Activated T-cell treated with anti-CD3 and anti-CD28 coated beads, Interleukin-2, amount 50 U/mL, for 4 hours (primary cell): ENCODE measurements around the gene NF2. TPM values are rescaled to one million over a fixed set of nuclear protein-coding genes. Genes with fewer than 3 reads are reported as not detected.

Experiments used
- ATAC-seq, 2 donors: fragments of 200-7000 bp; cut with Tn5 transposase; one replicate each; pipeline ENCODE4 v1.10.0; 2021
- DNase-seq: peaks from one replicate; pipeline ENCODE4 v3.0.0-alpha.2; 2020
- H3K27me3 Mint-ChIP-seq: one replicate; pipeline ENCODE4 v1.8.0; 2021; ENCODE audit warnings: low read depth, mixed read lengths
- H3K36me3 Mint-ChIP-seq: one replicate; pipeline ENCODE4 v1.8.0; 2022; ENCODE audit warnings: mixed read lengths; ENCODE audit not compliant: insufficient read depth
- H3K4me1 Mint-ChIP-seq: one replicate; pipeline ENCODE4 v1.8.0; 2021; ENCODE audit warnings: low read depth, mixed read lengths
- H3K4me3 Mint-ChIP-seq: one replicate; pipeline ENCODE4 v1.8.0; 2021; ENCODE audit warnings: mild to moderate bottlenecking, moderate library complexity, mixed read lengths
- H3K9me3 Mint-ChIP-seq: one replicate; pipeline ENCODE4 v1.8.0; 2021; ENCODE audit warnings: mixed read lengths
- total RNA-seq, 3 donors: library from RNA; stranded (reverse); gene quantifications; one replicate each; pipeline ENCODE4 v1.2.1, GENCODE V29; 2021

NF2 gene
- total RNA-seq, 3 donors from 2014 or later, result 65.4 to 70.2 (median 66.0) TPM

DNA sequence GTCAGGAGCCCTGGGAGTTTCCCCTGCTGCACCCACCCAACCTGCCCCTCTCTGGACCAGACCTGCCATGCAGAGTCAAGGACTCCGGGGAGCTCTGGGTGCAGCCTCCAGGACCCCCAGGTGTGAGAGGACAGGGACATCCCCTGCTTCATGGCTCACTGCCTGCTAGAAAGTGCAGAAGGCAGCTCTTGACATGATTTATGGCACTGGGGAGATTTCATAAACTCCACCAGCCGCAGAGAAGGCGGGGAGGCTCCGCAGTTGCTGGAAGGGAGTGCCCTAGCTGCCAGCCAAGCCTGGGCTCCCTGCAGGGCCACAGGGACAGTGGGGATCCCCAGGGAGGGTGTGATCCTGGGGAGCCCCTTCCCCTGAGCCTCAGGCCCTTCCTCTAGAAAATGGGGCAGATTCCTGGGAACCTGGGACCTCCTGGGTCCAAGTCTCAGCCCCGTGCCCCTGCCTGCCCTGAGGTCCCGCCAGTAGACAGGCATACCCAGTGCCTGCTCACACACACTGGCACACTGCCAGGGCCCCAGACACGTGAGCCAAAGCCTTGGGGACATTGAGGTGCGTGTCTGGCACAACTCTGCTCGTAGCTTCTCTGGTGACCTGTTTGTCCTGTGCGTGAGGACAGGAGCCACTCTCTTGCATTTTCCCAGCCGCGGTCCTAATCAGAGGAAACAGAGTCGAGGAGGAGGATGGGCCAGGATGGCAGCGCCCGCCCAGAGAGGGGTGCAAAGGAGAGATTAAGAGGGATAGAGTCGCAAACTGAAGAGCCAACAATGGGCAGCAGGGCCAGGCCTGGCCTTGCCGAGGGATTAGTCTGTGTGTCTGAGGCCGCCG is 130.1 kb downstream of the NF2 start:
- Mint-ChIP-seq H3K9me3 (no peaks in the 10 kb centered on the region), H3K4me1 (no peaks in the 10 kb centered on the region), H3K4me3 (no peak overlapping the region), H3K27me3 (no peaks in the 10 kb centered on the region), H3K36me3 (peaks cover 9% of the 10 kb centered on the region)
- ATAC-seq (no peak), DNase-seq (no peak)

DNA sequence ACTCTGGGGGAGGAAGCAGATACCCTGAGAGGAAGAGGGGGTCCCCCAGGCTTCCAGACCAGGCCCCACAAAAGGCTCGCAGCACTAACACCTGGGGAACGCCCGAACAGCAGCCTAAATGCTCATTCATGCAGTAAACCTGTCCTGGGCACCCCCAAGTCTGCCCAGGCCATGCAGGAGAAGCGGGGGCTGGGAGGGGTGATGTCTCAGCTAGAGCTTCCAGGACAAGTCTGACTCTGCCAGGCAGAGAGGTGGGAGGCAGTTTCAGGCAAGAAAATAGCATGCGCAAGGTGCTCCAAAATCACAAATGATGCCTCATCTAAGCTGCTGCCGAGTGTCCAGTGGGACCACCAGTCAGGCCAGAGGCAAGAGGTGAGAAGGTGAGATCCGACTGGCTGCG is 131.0 kb downstream of the NF2 start:
- H3K4me3 Mint-ChIP-seq, result no peak overlapping the region
- H3K4me1 Mint-ChIP-seq, result no peaks in the 10 kb centered on the region
- H3K27me3 Mint-ChIP-seq, result no peaks in the 10 kb centered on the region
- DNase-seq, result no peak
- no peak for ATAC-seq
- H3K36me3 Mint-ChIP-seq, result peaks cover 13% of the 10 kb centered on the region
- H3K9me3 Mint-ChIP-seq, result no peaks in the 10 kb centered on the region

DNA sequence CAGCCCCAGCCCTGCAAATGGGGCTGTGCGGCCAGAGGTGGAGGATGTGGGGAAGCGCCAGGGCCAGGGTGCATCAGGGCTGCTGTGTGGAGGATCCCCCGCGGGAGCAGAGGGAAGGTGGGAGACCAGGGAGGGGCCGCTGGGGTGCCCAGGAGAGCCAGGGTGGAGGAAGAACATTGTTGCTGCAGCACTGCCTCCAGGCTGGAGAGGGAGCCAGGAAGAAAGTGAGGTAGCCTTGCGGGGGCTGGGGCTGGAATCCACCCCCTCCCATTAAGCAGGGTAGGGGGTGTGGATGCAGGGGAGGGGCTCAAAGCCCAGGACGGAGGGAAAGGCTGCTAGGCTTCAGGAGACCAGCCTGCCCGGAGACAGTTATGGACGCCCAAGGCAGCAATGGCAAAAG is 131.4 kb downstream of the NF2 start:
- no peak overlapping the region for H3K4me3 Mint-ChIP-seq
- no peak for ATAC-seq
- H3K36me3 Mint-ChIP-seq, result peaks cover 13% of the 10 kb centered on the region
- DNase-seq, result no peak
- H3K9me3 Mint-ChIP-seq, result no peaks in the 10 kb centered on the region
- no peaks in the 10 kb centered on the region for H3K27me3 Mint-ChIP-seq
- H3K4me1 Mint-ChIP-seq, result no peaks in the 10 kb centered on the region

GRCh38 chr22:29735416-29735815 is 132.0 kb downstream of the NF2 start:
- ATAC-seq, result no peak
- peaks cover 13% of the 10 kb centered on the region for H3K36me3 Mint-ChIP-seq
- no peaks in the 10 kb centered on the region for H3K9me3 Mint-ChIP-seq
- no peak for DNase-seq
- no peaks in the 10 kb centered on the region for H3K4me1 Mint-ChIP-seq
- no peaks in the 10 kb centered on the region for H3K27me3 Mint-ChIP-seq
- H3K4me3 Mint-ChIP-seq, result no peak overlapping the region

DNA sequence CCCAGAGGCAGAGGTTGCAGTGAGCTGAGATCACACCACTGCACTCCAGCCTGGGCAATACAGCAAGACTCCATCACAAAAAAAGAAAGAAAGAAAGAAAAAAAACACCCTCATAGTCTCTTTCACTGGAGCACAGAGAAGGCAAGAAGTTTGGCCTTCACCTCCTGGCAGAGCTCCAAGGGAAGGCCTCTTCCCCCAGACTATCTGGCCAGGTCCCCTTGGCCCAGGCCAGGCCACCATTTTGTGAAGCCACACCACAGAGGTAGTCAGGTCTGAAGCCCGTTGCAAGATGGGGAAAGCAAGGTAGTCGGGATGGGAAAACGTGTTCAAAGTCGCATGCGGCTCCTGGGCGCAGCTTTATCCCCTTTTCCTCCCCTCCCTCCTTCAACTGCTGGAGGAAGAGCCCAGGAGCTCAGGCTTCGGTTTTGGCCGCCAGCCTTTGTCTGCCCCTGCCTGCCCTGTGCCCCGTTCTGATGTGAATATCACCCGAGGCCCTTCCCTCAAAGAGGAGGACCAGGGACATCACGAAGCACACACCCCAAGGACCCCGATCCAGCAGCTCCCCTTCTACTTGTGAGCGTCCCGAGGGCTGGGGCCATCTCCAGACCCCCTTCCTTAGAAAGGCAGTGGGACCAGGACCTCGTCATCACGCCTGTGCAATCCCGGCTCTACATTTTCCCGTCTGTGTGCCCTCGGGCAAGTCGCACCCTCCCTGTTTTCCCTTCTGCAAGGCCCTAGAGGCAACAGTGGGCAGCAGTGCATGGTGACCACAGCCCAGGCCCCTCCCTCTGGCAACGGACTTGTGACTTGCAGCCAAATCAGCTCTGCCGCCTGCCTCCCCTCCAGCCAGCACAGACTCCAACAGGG is 134.1 kb downstream of the NF2 start:
- Mint-ChIP-seq H3K4me1 (no peaks in the 10 kb centered on the region), H3K27me3 (no peaks in the 10 kb centered on the region), H3K9me3 (no peaks in the 10 kb centered on the region), H3K36me3 (peaks cover 18% of the 10 kb centered on the region), H3K4me3 (no peak overlapping the region)
- no peak for ATAC-seq
- no peak for DNase-seq

DNA sequence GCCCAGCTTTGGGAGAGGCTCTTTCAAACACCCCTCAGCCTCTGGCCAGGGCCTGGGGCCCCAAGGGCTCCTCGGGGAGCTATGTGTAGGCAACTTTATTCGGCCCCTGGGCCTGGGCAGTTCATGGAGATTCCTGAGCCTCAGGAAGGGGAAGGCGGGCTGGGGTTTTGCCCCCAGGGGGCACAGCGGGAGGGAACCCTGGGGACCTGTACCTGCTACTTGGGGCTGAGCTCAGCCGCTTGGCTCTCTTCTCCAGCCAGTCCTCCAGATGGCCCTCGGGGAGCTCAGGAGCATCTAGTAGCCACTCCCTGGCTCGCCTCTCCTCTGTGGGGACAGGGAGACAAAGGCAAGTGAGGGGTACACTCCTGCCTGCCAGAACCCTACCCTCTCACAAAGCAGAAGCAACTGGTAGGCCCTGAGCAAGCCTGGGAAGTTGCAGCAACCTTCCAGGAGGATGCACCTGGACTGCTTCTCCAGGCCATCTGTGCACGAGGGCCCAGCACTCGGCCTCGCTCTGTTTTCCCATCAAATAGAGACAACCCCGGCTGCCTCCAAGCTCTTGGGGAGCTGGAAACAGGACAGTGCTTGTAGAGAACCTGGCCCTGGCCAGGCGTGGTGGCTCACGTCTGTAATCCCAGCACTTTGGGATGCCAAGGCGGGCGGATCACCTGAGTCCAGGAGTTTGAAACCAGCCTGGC is 134.8 kb downstream of the NF2 start:
- Mint-ChIP-seq H3K36me3 (peaks cover 20% of the 10 kb centered on the region), H3K4me3 (no peak overlapping the region), H3K9me3 (no peaks in the 10 kb centered on the region), H3K4me1 (no peaks in the 10 kb centered on the region), H3K27me3 (no peaks in the 10 kb centered on the region)
- DNase-seq (no peak), ATAC-seq (no peak)

DNA sequence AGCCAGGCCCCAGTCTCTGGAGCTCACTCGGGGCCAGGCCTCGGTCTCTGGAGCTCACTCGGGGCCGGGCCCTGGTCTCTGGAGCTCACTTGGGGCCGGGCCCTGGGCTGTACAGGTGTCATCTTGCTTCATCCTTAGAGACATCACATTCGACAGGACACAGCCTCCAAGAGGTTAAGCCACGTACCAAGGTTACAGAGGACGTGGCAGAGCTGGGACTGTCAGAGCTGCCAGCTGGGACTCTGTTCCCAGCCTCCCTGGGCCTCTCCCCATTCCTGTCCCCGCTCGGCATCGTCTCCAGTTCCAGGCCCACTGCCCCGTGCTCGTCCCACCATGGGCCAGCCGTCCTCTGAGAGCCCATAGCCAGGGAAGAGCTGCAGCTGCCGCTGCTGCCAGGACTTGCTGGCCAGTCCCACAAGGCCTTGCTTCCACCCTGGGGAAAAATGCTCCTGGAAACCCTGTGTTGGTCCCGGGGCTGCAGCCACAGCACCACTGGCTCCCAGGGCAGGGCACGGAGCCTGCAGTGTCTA is 136.0 kb downstream of the NF2 start:
- ATAC-seq (no peak), DNase-seq (no peak)
- Mint-ChIP-seq H3K4me3 (no peak overlapping the region), H3K9me3 (no peaks in the 10 kb centered on the region), H3K27me3 (no peaks in the 10 kb centered on the region), H3K4me1 (no peaks in the 10 kb centered on the region), H3K36me3 (peaks cover 21% of the 10 kb centered on the region)

DNA sequence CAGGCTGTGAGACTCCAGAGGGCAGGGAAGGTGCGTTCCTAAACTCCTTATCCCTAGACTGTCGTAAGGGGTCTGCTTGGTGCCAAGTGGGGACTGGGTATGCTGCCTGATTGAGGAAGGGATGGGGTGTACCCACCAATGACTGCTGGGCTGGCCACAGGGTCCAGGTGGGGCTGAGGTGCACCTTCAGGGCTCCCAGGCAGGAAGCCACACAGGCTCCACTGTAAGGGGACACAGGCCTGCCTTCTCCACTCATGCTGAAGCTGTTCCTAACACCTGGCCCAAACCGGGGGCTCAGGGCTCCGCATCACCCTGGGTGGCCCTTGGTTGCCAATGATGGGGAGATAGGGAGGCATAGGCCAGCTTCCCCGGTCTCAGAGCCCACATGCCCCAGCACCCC is 136.8 kb downstream of the NF2 start:
- ATAC-seq, result no peak
- no peaks in the 10 kb centered on the region for H3K4me1 Mint-ChIP-seq
- DNase-seq, result no peak
- no peaks in the 10 kb centered on the region for H3K9me3 Mint-ChIP-seq
- H3K4me3 Mint-ChIP-seq, result no peak overlapping the region
- peaks cover 23% of the 10 kb centered on the region for H3K36me3 Mint-ChIP-seq
- H3K27me3 Mint-ChIP-seq, result no peaks in the 10 kb centered on the region

- Mint-ChIP-seq H3K27me3 (no peaks in the 10 kb centered on the region), H3K36me3 (peaks cover 26% of the 10 kb centered on the region), H3K9me3 (no peaks in the 10 kb centered on the region), H3K4me3 (no peak overlapping the region), H3K4me1 (no peaks in the 10 kb centered on the region)
- ATAC-seq (no peak), DNase-seq (no peak)
Measured at GRCh38 chr22:29741926-29742325, 138.5 kb downstream of the NF2 start.

DNA sequence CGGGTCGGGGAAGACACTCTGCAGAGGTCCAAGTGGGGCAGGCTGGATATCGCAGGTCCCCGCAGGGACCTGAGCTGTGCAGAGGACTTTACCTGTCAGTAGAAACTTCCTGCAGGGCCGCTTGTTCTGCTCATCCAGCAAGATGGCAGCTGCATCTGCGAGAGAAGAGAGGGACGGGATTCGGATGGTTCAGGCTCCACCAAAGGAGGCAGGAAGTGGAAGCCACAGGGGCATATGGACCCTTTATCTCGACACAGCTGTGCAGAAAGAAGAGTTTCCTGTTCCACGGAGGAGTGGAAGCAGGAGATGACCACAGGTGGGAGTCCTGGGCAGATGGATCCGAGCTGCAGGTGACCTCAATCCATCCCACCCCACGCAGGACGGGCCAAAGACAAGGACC is 138.9 kb downstream of the NF2 start:
- Mint-ChIP-seq H3K9me3 (no peaks in the 10 kb centered on the region), H3K4me1 (no peaks in the 10 kb centered on the region), H3K4me3 (no peak overlapping the region), H3K36me3 (peaks cover 27% of the 10 kb centered on the region), H3K27me3 (no peaks in the 10 kb centered on the region)
- ATAC-seq (no peak), DNase-seq (no peak)

- no peak for ATAC-seq
- Mint-ChIP-seq H3K4me1 (no peaks in the 10 kb centered on the region), H3K36me3 (peaks cover 30% of the 10 kb centered on the region)
Measured at GRCh38 chr22:29744902-29745301, 141.5 kb downstream of the NF2 start.

GRCh38 chr22:29747832-29748231 is 144.4 kb downstream of the NF2 start:
- ATAC-seq (no peak), DNase-seq (no peak)
- Mint-ChIP-seq H3K36me3 (peaks cover 30% of the 10 kb centered on the region), H3K4me1 (peaks cover 14% of the 10 kb centered on the region), H3K27me3 (no peaks in the 10 kb centered on the region), H3K9me3 (no peaks in the 10 kb centered on the region), H3K4me3 (no peak overlapping the region)

More at GRCh38 chr22:29744902-29745301, 141.5 kb downstream of the NF2 start:
- Mint-ChIP-seq H3K27me3 (no peaks in the 10 kb centered on the region), H3K4me3 (no peak overlapping the region), H3K9me3 (no peaks in the 10 kb centered on the region)
- no peak for DNase-seq
